Measurements from ENCODE around the gene RNF187.

- TF ChIP-seq EZH2phosphoT487 (IDR thresholded peaks at IDR 0.05; ENCODE audit: borderline replicate concordance, low read depth, low read length) (no peak), CTCF (conservative IDR thresholded peaks at IDR 0.05; ENCODE audit: low read length) (no peak)
Measured at GRCh38 chr1:228464487-228464983, 22.6 kb upstream of the RNF187 start.
